Mesenteric fat pad (tissue), 1 donor: ENCODE measurements around the gene MT1H. TPM values are rescaled to one million over a fixed set of nuclear protein-coding genes. Genes with fewer than 3 reads are reported as not detected.
A peak's percentile ranks its signal among the peaks of the same experiment; 100 is the strongest.

ENCODE experiments used
- DNase-seq: peaks from one replicate; pipeline ENCODE4 v3.0.0-alpha.2; 2020; ENCODE audit warnings: low spot score
- total RNA-seq: library from RNA; stranded (reverse); fragmentation: NEBNext Ultra II Directional; extraction: Animal tissue kit (Norgen Biotek cat#: 25700); gene quantifications from one replicate; pipeline ENCODE4 v1.2.1, GENCODE V29; 2021
- donor health status: DM: yes; HTN: yes; CAD: no.

MT1H gene
- total RNA-seq, 1 donor from 2014 or later: 0.58 TPM

DNA sequence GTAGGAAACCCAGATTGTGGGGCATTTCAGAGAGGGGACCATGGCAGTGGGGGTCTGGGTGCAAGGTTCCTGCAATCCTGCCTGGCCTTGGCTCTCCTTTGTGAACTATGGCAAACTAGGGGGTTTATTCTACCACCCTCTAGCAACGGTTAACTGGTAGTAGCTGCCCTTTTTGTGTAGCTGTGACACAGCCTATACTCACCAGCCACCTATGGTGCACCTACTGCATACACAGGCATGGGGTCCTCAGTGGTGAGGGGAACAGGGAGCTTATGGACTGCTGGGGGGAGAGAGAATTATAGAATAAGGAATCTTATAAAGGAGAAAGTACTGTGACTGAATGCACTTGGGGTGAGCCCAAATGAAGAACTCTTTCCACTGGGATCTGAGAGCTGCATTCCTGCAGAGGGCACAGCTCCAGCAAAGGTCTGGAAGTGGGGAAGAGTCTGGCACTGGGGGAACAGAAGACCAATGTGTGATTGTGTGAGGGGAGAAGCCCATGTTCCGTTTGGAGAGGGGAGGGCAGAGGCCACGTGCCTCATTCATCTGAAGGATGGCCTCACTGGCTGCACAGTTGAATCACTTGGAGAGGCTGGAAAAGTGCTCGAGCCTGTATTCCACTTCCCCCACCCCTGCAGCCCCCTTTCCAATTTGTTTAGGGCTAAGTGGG is 14.8 kb downstream of the MT1H start:
- no peak for DNase-seq

DNA sequence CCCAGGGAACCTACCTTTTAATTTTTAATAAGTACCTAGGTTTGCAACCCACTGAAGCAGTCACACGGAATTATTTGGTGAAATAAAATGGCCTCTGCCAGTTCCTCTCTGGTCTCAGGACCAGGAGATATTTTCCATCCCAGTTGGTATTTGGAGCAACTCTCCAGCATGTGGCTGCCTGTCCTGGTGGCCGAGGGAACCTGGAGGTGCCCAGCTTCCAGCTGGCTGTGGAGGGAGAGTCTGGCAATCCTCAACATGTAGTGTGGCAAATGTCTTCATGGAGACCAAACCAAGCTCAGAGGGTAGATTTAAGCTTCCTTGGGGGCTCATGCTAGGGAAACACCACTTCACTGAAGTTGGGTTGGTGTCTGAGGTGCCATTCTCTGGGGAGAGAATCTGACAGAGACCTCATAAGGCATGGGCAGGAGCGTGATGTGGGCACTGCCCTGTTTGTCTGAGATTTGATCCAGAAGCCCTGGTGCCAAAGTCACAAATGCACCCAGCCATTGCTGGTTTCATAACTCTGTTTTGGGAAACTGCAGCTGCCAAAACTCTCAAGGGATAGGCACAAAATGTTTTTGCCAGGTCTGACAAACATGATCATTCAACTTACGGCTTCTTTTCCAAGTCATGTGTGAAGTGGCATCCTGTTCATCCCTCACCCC is 15.4 kb downstream of the MT1H start:
- DNase-seq: no peak

DNA sequence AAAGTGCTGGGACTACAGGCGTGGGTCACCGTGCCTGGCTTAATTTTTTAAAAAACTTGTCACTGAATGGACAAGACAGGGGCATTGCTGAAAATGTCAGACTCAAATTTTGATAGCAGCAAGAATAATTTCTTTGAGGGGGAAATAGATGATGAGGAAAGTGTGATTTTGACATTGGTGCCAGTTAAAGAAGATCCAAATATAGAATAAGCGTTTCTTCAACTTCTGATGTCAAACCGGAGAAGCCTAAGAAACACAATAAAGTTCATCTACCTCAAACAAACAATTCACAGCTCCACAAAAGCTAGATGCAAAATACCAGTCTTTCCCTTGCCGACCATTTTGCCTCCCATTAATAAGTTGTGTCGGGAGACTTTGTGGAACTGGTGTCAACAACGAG is 17.1 kb downstream of the MT1H start:
- no peak for DNase-seq

DNA sequence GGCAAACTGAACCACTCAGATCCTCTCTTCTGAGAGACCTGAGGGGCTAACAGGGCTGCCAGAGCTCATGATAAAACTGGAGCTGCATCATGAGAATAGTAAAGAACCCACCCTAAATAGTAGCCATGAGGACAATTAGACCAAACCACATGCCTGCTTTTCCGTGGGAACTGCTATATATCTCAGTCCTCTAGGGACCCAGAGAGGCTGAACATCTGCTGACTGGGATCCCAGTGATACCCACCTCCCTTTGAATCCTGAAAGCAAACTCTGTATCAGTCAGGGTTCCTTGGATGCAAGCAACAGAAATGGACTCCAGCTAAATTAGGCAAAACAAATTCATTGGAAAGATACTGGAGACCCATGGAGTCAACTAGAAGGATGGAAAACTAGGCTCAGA is 19.1 kb downstream of the MT1H start:
- DNase-seq: no peak

DNA sequence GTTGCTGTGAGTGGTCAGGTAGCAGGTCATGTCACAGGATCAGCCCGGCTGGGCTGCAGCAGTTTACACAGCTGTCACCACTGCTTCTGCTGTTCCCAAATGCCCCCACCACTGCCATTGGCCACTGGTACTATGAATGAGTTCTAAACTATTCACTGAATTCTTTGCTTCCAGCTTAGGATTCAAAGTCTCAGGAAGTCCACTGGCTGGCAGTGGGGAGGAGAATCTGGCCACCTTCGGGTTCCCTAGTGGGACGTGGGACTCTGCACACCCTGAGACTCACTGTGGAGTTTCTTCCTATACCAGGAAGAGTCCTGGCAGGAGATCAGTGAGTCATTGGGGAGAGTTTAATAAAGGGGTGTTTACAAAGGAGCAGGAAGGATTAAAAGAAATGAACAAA is 19.6 kb downstream of the MT1H start:
- no peak for DNase-seq

DNA sequence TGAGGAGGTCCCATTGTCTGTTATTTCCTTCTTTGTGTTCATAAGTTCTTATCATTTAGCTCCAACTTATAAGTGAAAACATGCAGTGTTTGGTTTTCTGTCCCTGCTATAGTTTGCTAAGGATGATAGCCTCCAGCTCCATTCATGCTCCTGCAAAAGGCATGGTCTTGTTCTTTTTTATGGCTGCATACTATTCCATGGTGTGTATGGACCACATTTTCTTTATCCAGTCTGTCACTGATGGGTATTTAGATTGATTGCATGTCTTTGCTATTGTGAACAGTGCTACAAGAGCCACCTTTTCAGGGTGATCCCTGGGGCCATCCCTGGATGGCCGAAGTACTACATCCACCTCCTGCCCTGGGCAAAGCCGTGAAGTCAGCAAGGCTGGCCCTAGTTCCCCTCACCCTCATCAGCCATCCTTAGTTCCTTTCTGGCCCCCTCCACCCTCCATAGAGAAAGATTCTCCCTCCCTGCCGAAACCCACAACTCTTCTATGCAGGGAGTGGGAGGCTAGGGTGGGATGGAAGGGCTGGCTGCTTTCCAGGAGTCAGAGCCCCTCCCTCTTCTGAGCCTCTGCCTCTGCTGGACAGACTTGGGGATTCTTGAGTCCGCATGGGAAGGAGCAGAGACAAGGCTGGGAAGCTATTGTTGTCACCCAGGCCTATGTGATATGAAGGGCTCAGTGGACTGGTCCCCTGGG is 21.0 kb downstream of the MT1H start:
- no peak for DNase-seq

DNA sequence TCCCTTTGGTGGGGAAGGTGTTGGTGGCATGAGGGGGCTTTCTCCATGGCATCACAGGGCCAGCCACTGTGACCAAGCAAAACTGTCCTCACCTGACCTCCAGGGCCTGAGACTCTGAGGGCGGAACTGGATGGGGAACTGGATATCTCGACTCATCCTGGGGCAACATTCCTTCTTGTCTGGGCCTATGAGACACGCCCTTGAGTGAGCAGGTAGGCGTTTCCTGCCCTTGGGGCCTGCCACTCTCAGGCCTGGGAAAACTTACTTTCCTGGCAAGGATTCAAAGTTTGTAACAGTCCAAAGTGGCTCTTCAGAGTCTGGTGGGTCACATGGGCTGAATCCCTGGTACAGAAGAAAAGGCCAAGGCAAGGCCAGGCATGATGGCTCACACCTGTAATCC is 22.3 kb downstream of the MT1H start:
- DNase-seq: no peak

DNA sequence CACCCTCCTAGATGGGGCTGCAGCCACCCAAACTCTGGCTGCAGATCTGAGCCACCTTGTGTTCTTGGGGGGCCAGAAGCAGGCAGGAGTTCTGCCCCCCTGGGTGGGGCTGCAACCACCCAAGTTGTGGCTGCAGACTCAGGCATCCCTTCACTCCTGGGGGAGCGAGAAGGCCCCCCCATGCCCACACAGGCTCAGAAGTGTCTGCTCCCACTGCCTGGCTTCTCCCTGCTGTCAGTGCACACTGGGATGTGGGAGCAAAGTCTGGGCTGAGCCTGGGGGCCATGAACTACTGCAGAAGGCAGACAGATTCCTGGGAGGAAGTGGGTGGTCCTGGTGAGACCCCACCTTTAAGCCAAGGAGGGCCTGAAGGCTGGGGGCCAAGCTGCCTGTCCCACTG is 25.6 kb downstream of the MT1H start:
- DNase-seq: peak; percentile 67

DNA sequence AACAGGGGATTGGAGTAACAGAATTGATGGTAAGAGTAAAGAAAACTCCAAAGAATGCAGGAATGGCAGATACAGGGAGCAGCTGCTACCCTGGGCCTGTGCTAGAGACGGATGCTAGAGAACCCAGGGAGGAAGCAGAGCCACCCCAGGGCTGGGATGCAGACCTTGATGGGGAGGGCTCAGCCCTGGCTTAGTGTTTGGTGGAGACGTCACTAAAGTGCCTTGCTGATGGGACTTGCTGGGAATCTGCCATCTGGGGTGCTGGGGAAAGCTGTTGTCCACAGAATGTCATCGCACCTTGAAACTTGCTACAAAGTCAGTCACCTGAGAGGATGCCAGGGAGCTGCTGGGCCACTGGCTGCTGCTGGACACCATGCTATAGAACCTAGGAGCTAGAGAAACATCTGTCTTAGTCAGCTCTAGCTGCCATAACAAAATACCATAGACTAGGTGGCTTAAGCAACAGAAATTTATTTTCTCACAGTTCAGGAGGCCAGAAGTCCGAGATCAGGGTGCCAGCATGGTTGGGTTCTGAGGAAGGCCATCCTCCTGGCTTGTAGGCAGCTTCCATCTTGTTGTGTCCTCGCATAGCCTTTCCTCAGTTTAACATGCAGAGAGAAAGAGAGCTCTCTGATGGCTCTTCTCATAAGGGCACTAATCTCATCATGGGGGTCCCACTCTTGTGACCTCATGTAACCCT is 28.0 kb downstream of the MT1H start:
- peak; percentile 55 for DNase-seq

DNA sequence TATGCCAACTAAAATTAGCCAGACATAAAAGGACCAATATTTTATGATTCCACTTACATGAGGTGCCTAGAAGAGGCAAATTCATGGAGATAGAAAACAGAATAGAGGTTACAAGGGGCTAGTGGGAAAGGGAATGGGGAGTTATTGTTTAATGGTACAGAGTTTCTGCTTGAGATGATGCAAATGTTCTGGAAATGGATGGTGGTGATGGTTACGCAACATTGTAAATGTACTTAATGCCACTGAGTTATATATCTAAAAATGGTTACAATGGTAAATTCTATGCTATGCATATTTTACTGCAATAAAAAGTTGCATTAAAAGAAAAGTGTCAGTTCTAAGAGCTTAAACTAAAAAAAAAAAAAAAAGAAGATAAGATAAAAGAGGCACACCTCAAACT is 30.6 kb downstream of the MT1H start:
- no peak for DNase-seq

DNA sequence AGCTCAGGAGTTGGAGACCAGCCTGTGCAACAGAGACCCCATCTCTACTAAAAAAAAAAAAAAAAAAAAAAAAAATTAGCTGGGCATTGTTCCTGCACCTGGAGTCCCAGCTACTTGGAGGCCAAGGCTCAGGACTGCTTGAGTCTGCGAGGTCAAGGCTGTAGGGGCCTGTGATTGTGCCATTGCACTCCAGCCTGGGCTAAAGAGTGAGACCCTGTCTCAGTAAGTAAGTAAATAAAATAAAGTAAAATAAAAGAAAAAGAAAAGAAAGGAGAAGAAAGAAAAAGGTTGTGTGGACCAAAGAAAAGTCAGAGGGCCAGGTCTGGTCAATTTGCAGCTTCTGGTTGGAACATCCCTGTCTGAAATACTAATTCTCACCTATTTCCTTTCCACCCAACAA is 31.0 kb downstream of the MT1H start:
- no peak for DNase-seq

DNA sequence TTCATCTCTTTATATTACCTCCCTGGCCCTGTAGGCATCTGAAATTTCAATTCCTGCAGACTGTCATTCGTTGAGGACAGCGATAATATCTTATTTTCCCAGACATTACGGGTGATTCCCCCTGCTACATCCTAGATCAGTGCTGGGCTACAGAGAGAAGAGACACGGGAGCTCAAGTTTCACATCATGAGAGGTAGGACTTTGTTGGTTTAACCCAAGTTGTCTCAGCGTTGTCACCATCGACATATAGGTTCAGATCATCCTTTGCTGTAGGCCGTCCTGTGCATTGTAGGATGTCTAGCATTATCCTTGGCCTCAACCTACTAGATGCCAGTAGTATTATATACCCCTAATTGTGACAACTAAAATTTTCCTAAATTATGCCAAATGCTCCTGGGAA is 31.9 kb downstream of the MT1H start:
- no peak for DNase-seq

DNA sequence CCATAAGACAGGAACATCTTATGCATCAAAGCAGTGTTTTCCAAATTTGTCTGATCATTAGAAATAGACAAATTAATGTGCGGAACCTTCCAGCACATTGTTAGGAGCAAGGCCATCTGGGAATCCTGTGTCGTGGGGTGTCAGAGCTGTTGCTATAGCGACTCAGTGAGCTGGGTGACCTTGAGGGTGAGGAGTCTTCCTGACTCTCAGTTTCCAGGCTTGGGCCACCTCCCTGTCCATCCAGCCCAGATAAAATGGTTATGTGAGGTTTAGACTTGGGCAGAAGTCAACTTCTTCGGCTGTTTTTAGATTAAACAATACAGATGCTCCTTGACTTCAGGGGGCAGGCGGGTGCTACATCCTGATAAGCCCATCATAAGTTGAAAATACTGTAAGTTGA is 33.2 kb downstream of the MT1H start:
- DNase-seq: no peak

DNA sequence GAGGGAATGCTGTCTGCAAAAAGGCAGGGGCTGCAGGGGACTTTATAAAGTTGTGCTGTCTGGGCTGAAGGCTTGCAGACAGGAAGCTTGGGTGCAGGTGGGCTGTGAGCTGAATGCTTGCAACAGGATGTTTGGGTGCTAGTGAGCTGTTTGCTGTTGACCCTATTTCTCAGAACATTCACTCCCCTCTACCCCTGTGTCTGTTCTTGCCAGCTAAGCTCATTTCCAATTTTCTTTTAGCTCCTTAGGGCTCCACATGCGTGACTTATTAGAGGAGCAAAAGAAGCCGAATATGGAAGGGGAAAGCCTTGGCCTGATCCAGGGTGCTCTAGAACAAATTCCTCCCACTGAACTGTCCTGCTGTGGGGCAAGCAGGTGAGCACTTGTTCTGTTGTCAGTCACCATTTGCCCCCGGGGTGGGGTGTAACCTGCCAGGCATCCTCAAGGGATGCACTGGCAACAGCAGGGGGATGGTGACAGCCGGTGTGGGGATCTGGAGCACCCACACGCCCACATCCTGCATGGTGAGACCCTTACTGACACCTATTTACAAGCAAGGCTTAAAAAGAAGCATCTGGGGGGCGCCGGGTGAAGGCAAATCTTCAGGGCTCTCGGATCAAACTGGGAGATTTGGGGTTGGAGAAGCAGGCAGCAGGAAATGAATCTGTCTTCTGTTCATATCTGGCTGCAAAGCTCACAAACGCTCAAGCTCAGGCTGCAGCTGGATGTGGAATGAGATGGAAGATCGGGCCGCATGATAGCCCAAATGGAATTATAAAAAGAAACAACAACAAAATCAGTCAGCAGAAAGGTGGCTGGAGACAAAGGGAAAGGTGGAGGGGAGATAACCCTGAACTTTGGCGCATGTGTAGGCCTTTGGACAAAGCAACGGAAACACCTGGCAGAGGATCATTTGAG is 39.2 kb downstream of the MT1H start:
- no peak for DNase-seq

DNA sequence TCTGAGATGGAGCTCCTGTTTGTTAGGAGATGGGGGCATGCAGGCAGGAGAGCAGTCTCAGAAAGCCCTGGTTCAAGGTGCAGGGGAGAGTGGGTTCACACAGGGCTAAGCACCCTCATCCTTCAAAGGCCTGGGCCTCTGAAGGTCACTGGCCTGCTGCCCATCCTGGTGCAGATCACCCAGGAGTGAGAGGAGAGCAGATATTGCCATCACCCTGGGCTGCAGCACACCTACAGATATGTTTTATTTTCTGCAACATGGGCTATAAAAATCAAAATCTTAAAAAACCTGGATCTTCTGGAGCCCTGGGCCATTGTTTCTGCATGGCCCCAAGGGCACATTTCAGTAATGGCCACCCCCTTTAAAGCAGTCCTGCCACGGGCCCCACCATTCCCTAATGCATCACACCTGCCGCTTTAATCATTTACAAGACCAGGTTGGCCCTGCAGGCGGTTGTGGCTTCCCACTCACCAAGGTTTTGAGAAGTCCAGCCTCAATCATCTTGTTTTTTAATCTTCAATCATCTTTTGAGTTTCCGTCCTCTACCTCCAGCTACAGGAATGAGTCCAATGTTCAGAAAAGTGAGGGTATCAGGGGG is 39.9 kb downstream of the MT1H start:
- no peak for DNase-seq

DNA sequence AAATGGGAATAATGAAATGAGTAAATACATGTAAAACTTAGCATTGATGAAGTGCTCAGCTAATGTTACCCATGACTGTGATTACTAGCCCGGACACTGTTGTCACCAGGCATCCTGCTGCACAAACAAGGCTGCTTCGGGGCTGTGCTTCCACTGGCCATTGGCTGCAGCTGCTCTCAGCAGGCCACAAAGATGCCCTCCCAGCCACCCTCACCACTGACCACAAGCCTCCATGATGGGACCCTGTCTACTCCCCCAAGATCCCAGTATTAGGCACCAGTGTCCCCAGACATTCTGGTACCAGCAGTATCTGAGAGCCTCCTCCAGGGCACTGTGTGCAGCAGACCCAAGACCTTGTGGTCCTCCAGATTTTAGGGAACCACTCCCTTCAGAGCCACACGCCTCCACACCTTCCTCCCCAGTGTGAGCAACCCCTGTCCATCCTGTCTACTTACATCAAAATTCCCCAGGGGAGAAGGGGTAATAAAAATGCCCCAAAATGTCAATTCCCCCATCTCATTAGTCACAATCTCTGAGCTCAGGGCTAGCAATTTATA is 40.6 kb downstream of the MT1H start:
- no peak for DNase-seq

DNA sequence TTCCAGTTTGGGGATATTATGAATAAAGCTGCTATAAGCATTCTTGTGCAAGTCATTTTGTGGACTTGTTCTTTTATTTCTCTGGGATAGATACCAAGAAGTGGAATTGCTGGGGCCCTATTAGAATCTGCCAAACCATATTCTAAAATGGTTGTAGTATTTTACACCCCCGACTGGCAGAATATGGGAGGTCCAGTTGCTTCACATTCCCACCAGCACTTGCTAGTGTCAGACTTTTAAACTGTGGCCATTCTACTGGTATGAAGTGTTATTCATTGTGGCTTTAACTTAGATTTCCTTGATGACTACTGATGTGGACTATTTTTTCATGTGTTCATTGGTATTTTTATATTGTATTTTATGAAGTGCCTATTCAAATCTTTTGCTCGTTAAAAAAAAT is 42.2 kb downstream of the MT1H start:
- no peak for DNase-seq

DNA sequence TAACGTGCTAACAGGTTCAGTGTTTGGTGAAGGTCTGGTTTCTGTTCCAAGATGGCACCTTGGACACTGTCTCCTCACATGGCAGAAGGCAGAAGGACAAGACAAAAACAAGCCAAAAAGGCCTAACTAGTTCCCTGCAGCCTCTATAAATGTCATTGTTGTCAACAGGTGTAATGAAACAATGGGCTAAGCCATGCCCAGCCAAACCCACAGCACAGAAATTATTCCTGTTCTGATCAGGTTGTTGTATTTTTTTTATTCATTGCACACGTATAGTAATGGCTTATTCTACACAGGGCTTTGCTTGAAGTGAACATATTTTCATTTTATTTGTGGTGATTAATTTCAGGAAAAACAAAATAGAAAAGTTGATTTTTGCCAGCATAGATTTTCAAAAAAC is 44.2 kb downstream of the MT1H start:
- DNase-seq: no peak

DNA sequence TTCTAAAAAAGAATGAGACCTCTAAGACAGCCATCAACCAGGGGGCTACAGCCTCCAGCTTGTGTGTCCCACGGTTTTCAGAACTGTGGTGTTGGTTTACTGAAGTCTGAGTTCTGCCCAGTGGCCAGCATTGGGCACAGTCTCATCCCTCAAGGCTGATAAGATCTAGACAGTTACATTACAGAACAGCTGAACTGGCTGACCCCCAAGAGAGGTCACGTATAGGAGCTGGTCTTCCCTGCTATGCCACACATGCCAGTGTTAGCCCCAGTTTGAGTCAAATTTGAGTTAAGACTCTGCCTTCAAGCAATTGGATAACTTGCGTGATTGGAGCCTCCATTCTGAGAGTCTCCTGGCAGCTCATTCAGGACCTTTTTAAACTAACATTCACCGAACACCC is 45.5 kb downstream of the MT1H start:
- no peak for DNase-seq

DNA sequence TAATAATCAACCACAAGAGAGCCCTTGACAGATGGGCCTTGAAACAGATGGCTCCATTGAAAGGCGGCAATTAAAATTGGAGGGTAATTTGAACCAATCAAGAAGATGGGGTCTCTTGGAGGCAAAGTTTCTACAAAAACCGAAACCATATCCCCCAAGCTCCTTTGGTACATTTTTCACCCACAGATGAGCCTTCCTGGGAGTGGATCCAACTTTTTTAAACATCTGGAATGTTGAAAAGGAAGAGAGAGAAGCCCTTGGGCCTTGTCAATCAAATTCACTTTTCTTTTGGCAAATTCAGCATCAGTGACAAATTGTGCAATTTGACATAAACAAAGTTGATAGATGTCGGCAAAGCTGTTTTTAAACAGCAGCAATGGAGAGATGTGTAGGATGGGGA is 47.1 kb downstream of the MT1H start:
- no peak for DNase-seq
